PC-9 (cell line): ENCODE measurements around the gene ZNF154. TPM values are rescaled to one million over a fixed set of nuclear protein-coding genes. Genes with fewer than 3 reads are reported as not detected.
A peak's percentile ranks its signal among the peaks of the same experiment; 100 is the strongest.

Experiments
- BruUV-seq: library from RNA; stranded (reverse); fragments of 400-500 nt; replicated peaks from 2 replicates; lab custom pipeline; 2021; lab: Mats Ljungman, UMichigan
- CTCF ChIA-PET: fragments of 300-600 bp; sonication (Branson Sonifier 250); formaldehyde crosslinking; loops from one replicate; lab custom pipeline; 2022; ENCODE audit warnings: antibody characterized with exemption; lab: Charles Lee
- POLR2A ChIA-PET: fragments of 300-600 bp; sonication (Branson Sonifier 250); formaldehyde crosslinking; loops from one replicate; lab custom pipeline; 2022; ENCODE audit warnings: antibody characterized with exemption; ENCODE audit not compliant: unreplicated experiment; lab: Charles Lee
- DNase-seq, 2 experiments: peaks; one replicate each; pipeline versions ENCODE4 v3.0.0 to v3.0.0-alpha.2; 2015 to 2022; ENCODE audit warnings: mixed read lengths in 1 of 2
- H2AFZ ChIP-seq: fragments of 200-600 bp; sonication (generic); 2 replicates; pipeline ENCODE4 v1.8.1; 2017; ENCODE audit warnings: antibody characterized with exemption
- H3F3A ChIP-seq: fragments of 200-600 bp; sonication (generic); 2 replicates; pipeline ENCODE4 v1.8.1; 2017; ENCODE audit warnings: antibody characterized with exemption, mild to moderate bottlenecking, low read depth; ENCODE audit not compliant: insufficient read depth
- H3K27ac ChIP-seq: fragments of 200-600 bp; sonication (generic); 2 replicates; pipeline ENCODE4 v1.6.1; 2016; ENCODE audit warnings: mixed run types
- H3K27me3 ChIP-seq: fragments of 200-600 bp; sonication (generic); 2 replicates; pipeline ENCODE4 v1.6.1; 2016; ENCODE audit warnings: low read depth, mixed run types; ENCODE audit not compliant: insufficient read depth
- H3K36me3 ChIP-seq: fragments of 200-600 bp; sonication (generic); 2 replicates; pipeline ENCODE4 v1.6.1; 2016; ENCODE audit warnings: low read depth, mixed run types
- H3K4me1 ChIP-seq: fragments of 200-600 bp; sonication (generic); replicated peaks from 2 replicates; pipeline ENCODE4 v1.6.1; 2016; ENCODE audit warnings: mixed run types; ENCODE audit not compliant: insufficient read depth
- H3K4me2 ChIP-seq: fragments of 200-600 bp; sonication (generic); 2 replicates; pipeline ENCODE4 v1.6.1; 2017; ENCODE audit warnings: mixed run types
- H3K4me3 ChIP-seq: fragments of 200-600 bp; sonication (generic); 2 replicates; pipeline ENCODE4 v1.6.1; 2016; ENCODE audit warnings: mixed run types
- H3K79me2 ChIP-seq: fragments of 200-600 bp; sonication (generic); 2 replicates; pipeline ENCODE4 v1.6.1; 2017; ENCODE audit warnings: low read depth, mixed run types
- H3K9me2 ChIP-seq: fragments of 200-600 bp; sonication (generic); 2 replicates; pipeline ENCODE4 v1.8.1; 2017; ENCODE audit warnings: mild to moderate bottlenecking; ENCODE audit not compliant: insufficient read depth
- H3K9me3 ChIP-seq: fragments of 200-600 bp; sonication (generic); 2 replicates; pipeline ENCODE4 v1.8.1; 2016; ENCODE audit warnings: low read depth; ENCODE audit not compliant: insufficient read depth
- H4K20me1 ChIP-seq: fragments of 200-600 bp; sonication (generic); 2 replicates; pipeline ENCODE4 v1.8.1; 2017; ENCODE audit not compliant: insufficient read depth
- CTCF ChIP-seq: fragments of 200-600 bp; sonication (generic); conservative IDR thresholded peaks from 2 replicates; pipeline ENCODE4 v1.6.1; 2017; ENCODE audit warnings: mixed run types, antibody characterized with exemption, mild to moderate bottlenecking, moderate library complexity
- EZH2 ChIP-seq: fragments of 200-600 bp; sonication (generic); IDR thresholded peaks from 2 replicates; pipeline ENCODE4 v1.8.0; 2017; ENCODE audit warnings: antibody characterized with exemption, low read depth
- intact Hi-C: fragments of 100-400 bp; cut with micrococcal nuclease; formaldehyde crosslinking; loops from one replicate; pipeline ENCODE4 v1.10.0; 2022; ENCODE audit not compliant: unreplicated experiment
- total RNA-seq: library from RNA; stranded (reverse); gene quantifications from 2 replicates; pipeline ENCODE4 v1.2.3, GENCODE V29; 2021

ZNF154 gene
- total RNA-seq, 1 experiment from 2014 or later, result 0.17 TPM

- Histone ChIP-seq H3K4me2 (no peak overlapping the region), H4K20me1 (no peaks in the 10 kb centered on the region), H3K79me2 (no peaks in the 10 kb centered on the region), H3K27ac (no peak overlapping the region), H3K9me2 (no peaks in the 10 kb centered on the region), H3K9me3 (0 out of 2 replicates have a peak, but pooled peaks cover 4% of the 10 kb centered on the region), H3K4me3 (no peak overlapping the region), H3K4me1 (peaks cover 21% of the 10 kb centered on the region), H3K36me3 (no peaks in the 10 kb centered on the region), H2AFZ (no peak overlapping the region), H3F3A (no peaks in the 10 kb centered on the region), H3K27me3 (no peaks in the 10 kb centered on the region)
- TF ChIP-seq CTCF (no peak), EZH2 (no peak)
- intact Hi-C loops, result no loop called here
- BruUV-seq, result no TSS peak
- ChIA-PET POLR2A (no interaction called here), CTCF (no interaction called here)
- DNase-seq, result no peak
These were observed 55.3 kb downstream of the ZNF154 start for GRCh38 chr19:57653689-57654088.

GRCh38 chr19:57651654-57651996 lies 57.4 kb downstream of the ZNF154 start:
- no peak for DNase-seq
- CTCF ChIA-PET, result no interaction called here
- Histone ChIP-seq H3K4me1 (peaks cover 21% of the 10 kb centered on the region), H3K4me2 (peak overlapping the region; percentile 38), H2AFZ (peak overlapping the region; percentile 67; the same call in 1 of the 2 replicates), H3K36me3 (no peaks in the 10 kb centered on the region), H3K27me3 (no peaks in the 10 kb centered on the region), H3F3A (no peaks in the 10 kb centered on the region), H3K27ac (no peak overlapping the region), H3K4me3 (peak overlapping the region; percentile 4; the same call in 1 of the 2 replicates), H3K9me2 (no peaks in the 10 kb centered on the region), H3K9me3 (peaks cover 7% of the 10 kb centered on the region; the same call in 1 of the 2 replicates), H4K20me1 (no peaks in the 10 kb centered on the region), H3K79me2 (no peaks in the 10 kb centered on the region)
- POLR2A ChIA-PET, result interaction anchor here (0.5 to 0.8 kb wide), 3 partner anchors 55 to 152 kb away, joined by 5 to 7 read pairs (median 6); partner anchors contain the start of gene ZNF773
- no TSS peak for BruUV-seq
- intact Hi-C loops, result no loop called here
- TF ChIP-seq CTCF (no peak; the same call in 1 of the 2 replicates), EZH2 (no peak)

GRCh38 chr19:57648331-57649003 lies 60.5 kb downstream of the ZNF154 start:
- Histone ChIP-seq H3K9me3 (peaks cover 4% of the 10 kb centered on the region), H3K4me1 (peaks cover 16% of the 10 kb centered on the region), H3K27me3 (no peaks in the 10 kb centered on the region), H3K27ac (no peak overlapping the region), H2AFZ (no peak overlapping the region), H3K36me3 (no peaks in the 10 kb centered on the region), H3F3A (no peaks in the 10 kb centered on the region), H3K4me2 (no peak overlapping the region), H3K9me2 (no peaks in the 10 kb centered on the region), H4K20me1 (no peaks in the 10 kb centered on the region), H3K79me2 (no peaks in the 10 kb centered on the region), H3K4me3 (no peak overlapping the region)
- DNase-seq, result no peak
- ChIA-PET CTCF (no interaction called here), POLR2A (no interaction called here)
- TF ChIP-seq EZH2 (no peak), CTCF (no peak)
- BruUV-seq, result no TSS peak
- intact Hi-C loops, result no loop called here

Other genes starting within 250 kb of the ZNF154 start
- gene ZNF772, start 231.6 kb downstream of the ZNF154 start, total RNA-seq, result 8.3 and 9.1 TPM in 2 replicates
- 12.9 and 15.2 TPM in 2 replicates for gene ZNF419, start 221.5 kb downstream of the ZNF154 start, total RNA-seq
- 12.1 and 14.0 TPM in 2 replicates for gene ZNF773, start 209.3 kb downstream of the ZNF154 start, total RNA-seq
- 5.2 and 6.5 TPM in 2 replicates for gene ZNF549, start 181.8 kb downstream of the ZNF154 start, total RNA-seq
- 18.2 and 19.8 TPM in 2 replicates for gene ZNF550, start 149.3 kb downstream of the ZNF154 start, total RNA-seq
- gene ZNF416, start 130.3 kb downstream of the ZNF154 start, total RNA-seq, result 4.8 and 5.6 TPM in 2 replicates
- gene ZIK1, start 125.1 kb downstream of the ZNF154 start, total RNA-seq, result 2.2 TPM in 2 replicates
- gene ZNF530, start 109.3 kb downstream of the ZNF154 start, total RNA-seq, result 9.5 and 10.5 TPM in 2 replicates
- gene ZNF134, start 95.0 kb downstream of the ZNF154 start, total RNA-seq, result 16.5 and 19.1 TPM in 2 replicates
- 7.9 and 11.4 TPM in 2 replicates for gene ZNF211, start 76.0 kb downstream of the ZNF154 start, total RNA-seq
- gene ZSCAN4, start 40.3 kb downstream of the ZNF154 start, total RNA-seq, result not detected in 2 replicates
- 9.6 and 9.8 TPM in 2 replicates for gene ZNF551, start 27.2 kb downstream of the ZNF154 start, total RNA-seq
- 0.83 and 1.4 TPM in 2 replicates for gene ZNF671, start 18.4 kb upstream of the ZNF154 start, total RNA-seq
- gene ZNF776, start 37.6 kb upstream of the ZNF154 start, total RNA-seq, result 16.9 and 17.8 TPM in 2 replicates
- gene ZNF586, start 60.5 kb upstream of the ZNF154 start, total RNA-seq, result 19.0 and 21.3 TPM in 2 replicates
- 14.3 and 15.1 TPM in 2 replicates for gene ZNF552, start 105.7 kb upstream of the ZNF154 start, total RNA-seq
- 21.2 and 25.2 TPM in 2 replicates for gene ZNF587B, start 121.1 kb upstream of the ZNF154 start, total RNA-seq
- gene ZNF587, start 140.7 kb upstream of the ZNF154 start, total RNA-seq, result 62.2 and 68.0 TPM in 2 replicates
- 8.6 and 12.2 TPM in 2 replicates for gene ZNF814, start 179.8 kb upstream of the ZNF154 start, total RNA-seq
- gene ZNF417, start 207.4 kb upstream of the ZNF154 start, total RNA-seq, result 16.1 and 19.6 TPM in 2 replicates
- gene ZNF418, start 226.2 kb upstream of the ZNF154 start, total RNA-seq, result 4.8 and 7.5 TPM in 2 replicates
- 6.3 and 6.4 TPM in 2 replicates for gene ZNF256, start 238.5 kb upstream of the ZNF154 start, total RNA-seq